Spinal cord (tissue), 10 donors: ENCODE data around the gene CNGA4. TPM values are rescaled to one million over a fixed set of nuclear protein-coding genes. Genes with fewer than 3 reads are reported as not detected.
"Not testable (repeated sequence)": the region's sequence is repeated elsewhere in the genome, so short reads cannot be mapped to it uniquely, and the experiment has no call there.

Experiments used
- DNase-seq, 6 donors: peaks; one replicate each; pipeline versions ENCODE4 v3.0.0 to v3.0.0-alpha.2; 2013 to 2015; ENCODE audit warnings: low spot score in 6 of 6, low read depth in 4 of 6
- H3K27ac ChIP-seq: one replicate; pipeline ENCODE4 v1.5.1; 2013; ENCODE audit warnings: low read depth, low read length, control low read depth
- H3K27me3 ChIP-seq: one replicate; pipeline ENCODE4 v1.6.1; 2013; ENCODE audit warnings: low read length; ENCODE audit not compliant: control insufficient read depth, insufficient read depth
- H3K36me3 ChIP-seq: one replicate; pipeline ENCODE4 v1.6.1; 2013; ENCODE audit warnings: low read length; ENCODE audit not compliant: control insufficient read depth, insufficient read depth
- H3K4me1 ChIP-seq: one replicate; pipeline ENCODE4 v1.6.1; 2013; ENCODE audit warnings: low read length; ENCODE audit not compliant: control insufficient read depth, insufficient read depth
- H3K4me3 ChIP-seq: one replicate; pipeline ENCODE4 v1.5.1; 2013; ENCODE audit warnings: low read depth, low read length, control low read depth
- H3K9me3 ChIP-seq: one replicate; pipeline ENCODE4 v1.6.1; 2013; ENCODE audit warnings: low read length; ENCODE audit not compliant: control insufficient read depth, insufficient read depth
- WGBS: methylation state at CpG from one replicate; pipeline ENCODE4 v1.1.5; 2013; ENCODE audit warnings: missing lambda C conversion rate; ENCODE audit not compliant: insufficient coverage; 5-methylcytosine and 5-hydroxymethylcytosine counted together
- polyA plus RNA-seq, 2 donors: library from polyadenylated mRNA; unstranded; fragments of 120-200 nt; gene quantifications; one replicate each; pipeline ENCODE4 v1.2.1, GENCODE V29; 2013; ENCODE audit not compliant: insufficient read length in 2 of 2
- total RNA-seq, 2 donors: library from RNA; depleted of rRNA in 1 of 2; stranded (reverse); fragments of 120-200 nt in 1 of 2; fragments of >200 nt in 1 of 2; gene quantifications; one replicate each; pipeline versions ENCODE4 v1.2.3 to v1.2.4, GENCODE V29; 2013 to 2014
- donor health status: healthy.

CNGA4 gene
- total and polyA plus RNA-seq, 4 donors: 0.20 to 0.78 (median 0.53) TPM

DNA sequence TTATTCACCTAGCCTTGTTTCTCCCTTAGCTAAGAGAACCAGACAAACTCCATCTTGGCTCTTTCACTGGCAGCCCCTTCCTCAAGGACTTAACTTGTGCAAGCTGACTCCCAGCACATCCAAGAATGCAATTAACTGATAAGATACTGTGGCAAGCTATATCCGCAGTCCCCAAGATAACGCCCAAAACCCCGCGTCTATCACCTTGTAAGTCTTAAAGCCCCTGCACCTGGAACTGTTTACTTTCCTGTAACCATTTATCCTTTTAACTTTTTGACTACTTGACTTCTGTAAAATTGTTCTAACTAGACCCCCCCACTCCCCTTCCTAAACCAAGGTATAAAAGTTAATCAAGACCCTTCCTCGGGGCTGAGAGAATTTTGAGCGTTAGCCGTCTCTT, 41.9 kb downstream of the CNGA4 start:
- 80% methylated on average over 6 of the region's 7 CpGs for WGBS
- H3K4me1 ChIP-seq, DNase-seq, H3K9me3 ChIP-seq, H3K36me3 ChIP-seq, H3K27me3 ChIP-seq, H3K27ac ChIP-seq, H3K4me3 ChIP-seq: not testable (repeated sequence)

DNA sequence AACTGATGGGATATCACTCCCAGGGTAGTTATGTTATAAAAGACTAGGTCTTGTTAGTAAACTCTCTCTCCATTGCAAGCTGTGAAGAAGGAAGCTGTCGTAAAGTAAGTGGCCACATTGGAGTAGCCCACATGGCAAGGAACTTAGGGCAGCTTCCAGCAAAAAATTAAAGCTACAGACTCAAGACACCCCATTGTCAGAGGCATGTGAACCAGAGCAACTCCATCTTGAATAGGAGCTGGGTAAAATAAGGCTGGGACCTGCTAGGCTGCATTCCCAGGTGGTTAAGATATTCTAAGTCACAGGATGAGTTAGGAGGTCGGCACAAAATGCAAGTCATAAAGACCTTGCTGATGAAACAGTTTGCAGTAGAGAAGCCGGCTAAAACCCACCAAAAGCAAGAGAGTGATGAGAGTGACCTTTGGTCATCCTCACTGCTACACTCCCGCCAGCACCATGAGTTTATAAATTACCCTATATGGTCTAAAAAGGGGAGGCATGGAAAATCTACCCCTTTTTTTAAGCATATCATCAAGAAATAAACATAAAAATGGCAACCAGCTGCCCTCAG, 44.6 kb downstream of the CNGA4 start:
- DNase-seq: no peak
- no peak overlapping the region for H3K27ac ChIP-seq
- H3K4me1 ChIP-seq: no peaks in the 10 kb centered on the region
- no peak overlapping the region for H3K4me3 ChIP-seq
- peaks cover 2% of the 10 kb centered on the region for H3K27me3 ChIP-seq
- 63% methylated on average over 1 of the region's 4 CpGs for WGBS
- H3K36me3 ChIP-seq: no peaks in the 10 kb centered on the region
- no peaks in the 10 kb centered on the region for H3K9me3 ChIP-seq

DNA sequence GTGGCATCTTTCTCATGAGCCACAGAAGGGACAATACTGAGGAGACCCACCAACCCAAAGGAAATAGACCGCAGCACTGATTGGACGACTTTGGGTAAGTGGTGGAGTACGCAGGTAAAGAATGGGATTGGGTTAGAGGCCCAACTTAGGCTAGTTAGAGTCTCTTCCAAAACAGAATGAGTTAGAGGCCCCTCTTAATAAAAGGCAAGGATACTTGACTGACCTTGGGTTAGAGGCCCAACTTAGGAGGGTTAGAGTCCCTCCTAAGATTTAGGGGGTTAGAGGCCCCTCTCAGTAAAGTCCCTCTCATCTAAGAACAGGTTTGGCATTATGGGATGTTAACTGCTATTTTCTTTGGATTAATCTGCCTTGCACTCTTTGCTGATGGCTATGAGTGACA, 45.4 kb downstream of the CNGA4 start:
- H3K4me1 ChIP-seq: no peaks in the 10 kb centered on the region
- 100% methylated on average over 1 of the region's 3 CpGs for WGBS
- DNase-seq: no peak
- no peaks in the 10 kb centered on the region for H3K36me3 ChIP-seq
- no peak overlapping the region for H3K4me3 ChIP-seq
- no peak overlapping the region for H3K27ac ChIP-seq
- no peaks in the 10 kb centered on the region for H3K9me3 ChIP-seq
- H3K27me3 ChIP-seq: no peaks in the 10 kb centered on the region

DNA sequence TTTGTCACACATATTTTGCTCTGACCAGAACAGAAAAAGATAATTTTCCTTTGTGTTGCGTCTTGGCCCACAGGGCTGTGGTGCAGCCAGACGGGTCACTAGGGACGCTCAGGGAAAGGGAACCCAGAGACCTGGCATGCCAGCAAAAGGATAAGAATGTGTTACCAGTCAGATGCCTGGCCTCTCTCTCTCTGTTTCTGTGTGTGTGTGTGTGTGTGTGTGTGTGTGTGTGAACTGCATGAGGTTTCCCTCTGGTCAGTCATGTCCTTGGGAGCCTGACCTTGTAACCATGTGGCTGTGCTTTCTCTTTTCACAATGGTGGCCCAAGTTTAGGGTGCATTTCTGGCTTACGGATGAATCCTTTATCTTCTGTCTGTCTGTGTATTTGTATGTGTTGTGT, 46.1 kb downstream of the CNGA4 start:
- Histone ChIP-seq H3K36me3 (no peaks in the 10 kb centered on the region), H3K27me3 (no peaks in the 10 kb centered on the region), H3K27ac (no peak overlapping the region), H3K4me1 (no peaks in the 10 kb centered on the region), H3K9me3 (no peaks in the 10 kb centered on the region), H3K4me3 (no peak overlapping the region)
- 86% methylated on average over 3 of the region's 4 CpGs for WGBS
- no peak for DNase-seq

Other genes starting within 250 kb of the CNGA4 start
- gene OR56A4, start 232.1 kb upstream of the CNGA4 start, total RNA-seq: under 1 TPM in 1 of 2 donors, not detected in 1; 0.06 TPM
- gene OR56A4, start 232.1 kb upstream of the CNGA4 start, polyA plus RNA-seq: under 1 TPM in 1 of 2 donors, not detected in 1; 0.06 TPM
- under 1 TPM; 0.06 to 0.10 TPM for gene OR56A1, start 208.3 kb upstream of the CNGA4 start, total RNA-seq
- not detected for gene OR56A1, start 208.3 kb upstream of the CNGA4 start, polyA plus RNA-seq
- gene OR56B4, start 131.4 kb upstream of the CNGA4 start, total RNA-seq: not detected
- not detected for gene OR56B4, start 131.4 kb upstream of the CNGA4 start, polyA plus RNA-seq
- not detected for gene OR52B2, start 68.8 kb upstream of the CNGA4 start, total RNA-seq
- gene OR52B2, start 68.8 kb upstream of the CNGA4 start, polyA plus RNA-seq: not detected
- not detected for gene OR52W1, start 39.9 kb upstream of the CNGA4 start, total RNA-seq
- gene OR52W1, start 39.9 kb upstream of the CNGA4 start, polyA plus RNA-seq: under 1 TPM; 0.24 TPM
- not detected for gene C11orf42, start 33.5 kb upstream of the CNGA4 start, total RNA-seq
- 1 to 10 TPM; 1.2 to 2.0 TPM for gene C11orf42, start 33.5 kb upstream of the CNGA4 start, polyA plus RNA-seq
- 10 to 100 TPM; 14.6 to 30.1 TPM for gene FHIP1B, start 4.5 kb upstream of the CNGA4 start, total RNA-seq
- gene FHIP1B, start 4.5 kb upstream of the CNGA4 start, polyA plus RNA-seq: 10 to 100 TPM; 37.7 to 42.3 TPM
- 1 to 10 TPM; 1.6 to 2.0 TPM for gene CCKBR, start 20.7 kb downstream of the CNGA4 start, total RNA-seq
- gene CCKBR, start 20.7 kb downstream of the CNGA4 start, polyA plus RNA-seq: 1 to 10 TPM; 4.1 to 4.4 TPM
- gene CAVIN3, start 81.4 kb downstream of the CNGA4 start, total RNA-seq: 100 to 1,000 TPM in 1 of 2 donors, 10 to 100 TPM in 1; 19.1 to 107 TPM
- gene CAVIN3, start 81.4 kb downstream of the CNGA4 start, polyA plus RNA-seq: 10 to 100 TPM; 14.3 to 28.8 TPM
- 10 to 100 TPM; 18.8 to 38.2 TPM for gene SMPD1, start 151.4 kb downstream of the CNGA4 start, total RNA-seq
- 10 to 100 TPM; 44.4 to 50.0 TPM for gene SMPD1, start 151.4 kb downstream of the CNGA4 start, polyA plus RNA-seq
- 100 to 1,000 TPM; 117 to 154 TPM for gene APBB1, start 180.0 kb downstream of the CNGA4 start, total RNA-seq
- 100 to 1,000 TPM; 271 to 282 TPM for gene APBB1, start 180.0 kb downstream of the CNGA4 start, polyA plus RNA-seq
- gene HPX, start 201.9 kb downstream of the CNGA4 start, total RNA-seq: 1 to 10 TPM in 1 of 2 donors, under 1 TPM in 1; 0.89 to 2.8 TPM
- 10 to 100 TPM in 1 of 2 donors, 1 to 10 TPM in 1; 6.0 to 11.0 TPM for gene HPX, start 201.9 kb downstream of the CNGA4 start, polyA plus RNA-seq
- 10 to 100 TPM; 28.2 to 37.7 TPM for gene TRIM3, start 234.9 kb downstream of the CNGA4 start, total RNA-seq
- gene TRIM3, start 234.9 kb downstream of the CNGA4 start, polyA plus RNA-seq: 10 to 100 TPM; 52.6 to 67.7 TPM
- gene ARFIP2, start 242.2 kb downstream of the CNGA4 start, total RNA-seq: 10 to 100 TPM; 30.5 to 46.2 TPM
- gene ARFIP2, start 242.2 kb downstream of the CNGA4 start, polyA plus RNA-seq: 10 to 100 TPM; 58.3 to 66.4 TPM
- gene TIMM10B, start 242.4 kb downstream of the CNGA4 start, total RNA-seq: 10 to 100 TPM; 34.5 to 34.8 TPM
- gene TIMM10B, start 242.4 kb downstream of the CNGA4 start, polyA plus RNA-seq: 10 to 100 TPM; 29.9 to 31.2 TPM